HG02852 (cell line): ENCODE results near the gene GJA9.

Experiments
- ATAC-seq: cut with Tn5 transposase; IDR thresholded peaks from one replicate; pipeline ENCODE4 v1.9.1; 2021; ENCODE audit warnings: mild to moderate bottlenecking, moderate library complexity; ENCODE audit not compliant: unreplicated experiment

GJA9 gene

DNA sequence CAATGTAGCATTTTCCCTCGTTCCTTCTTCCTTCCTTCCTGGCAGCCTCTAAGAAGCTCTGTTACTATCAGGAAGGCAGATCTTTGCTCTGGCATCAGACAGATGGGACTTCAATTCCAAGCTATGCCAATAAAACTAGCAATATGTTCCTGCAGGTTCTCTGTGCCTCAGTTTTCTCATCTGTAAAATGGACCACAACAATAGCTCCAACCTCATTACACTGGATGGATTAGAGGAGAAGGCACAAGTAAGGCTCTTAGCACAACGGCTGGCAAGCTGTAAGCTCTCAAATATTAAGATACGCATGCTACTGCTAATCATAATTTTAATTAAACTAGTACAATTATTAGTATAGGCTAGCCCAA is 49.0 kb downstream of the GJA9 start:
- ATAC-seq = no peak

GRCh38 chr1:38831731-38832369 is 49.5 kb downstream of the GJA9 start:
- no peak for ATAC-seq

DNA sequence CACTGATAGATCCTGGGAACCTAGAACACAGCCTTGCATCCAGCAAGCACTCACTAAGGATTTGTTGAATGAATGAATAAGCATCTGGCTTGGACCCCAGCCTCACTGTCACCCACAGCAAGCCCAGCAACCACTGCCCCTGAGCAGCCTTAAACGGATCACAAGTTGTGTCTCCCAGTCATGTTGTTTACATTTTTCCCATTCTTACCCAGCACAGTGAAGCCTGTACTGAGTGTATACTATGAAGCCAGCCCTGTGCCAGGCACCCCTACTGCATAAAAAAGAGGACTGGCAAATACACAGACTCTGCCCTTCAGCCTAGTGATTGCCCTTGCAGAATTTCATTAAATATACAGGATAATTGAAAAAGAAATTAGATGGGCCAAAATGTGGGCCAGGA is 52.0 kb downstream of the GJA9 start:
- no peak for ATAC-seq

DNA sequence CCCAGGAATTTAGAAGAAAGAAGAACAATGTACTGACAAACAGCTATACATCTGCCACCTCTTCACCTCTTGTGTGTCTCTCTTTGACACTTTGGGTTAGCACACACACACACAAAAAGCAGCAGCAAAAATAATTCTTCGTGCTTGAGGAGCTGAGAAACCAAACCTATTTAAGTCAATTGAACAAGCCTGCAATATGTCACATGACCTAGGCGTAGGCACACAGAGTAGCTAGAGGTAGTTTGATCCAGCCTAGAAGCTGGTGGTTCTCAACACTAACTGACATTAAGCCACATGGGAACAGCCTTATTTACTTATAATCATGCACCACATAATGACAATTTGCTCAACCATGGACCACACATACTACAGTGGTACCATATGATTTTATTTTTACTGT is 54.1 kb downstream of the GJA9 start:
- ATAC-seq = no peak

- ATAC-seq = no peak
Measured at GRCh38 chr1:38826886-38827285, 54.5 kb downstream of the GJA9 start.

DNA sequence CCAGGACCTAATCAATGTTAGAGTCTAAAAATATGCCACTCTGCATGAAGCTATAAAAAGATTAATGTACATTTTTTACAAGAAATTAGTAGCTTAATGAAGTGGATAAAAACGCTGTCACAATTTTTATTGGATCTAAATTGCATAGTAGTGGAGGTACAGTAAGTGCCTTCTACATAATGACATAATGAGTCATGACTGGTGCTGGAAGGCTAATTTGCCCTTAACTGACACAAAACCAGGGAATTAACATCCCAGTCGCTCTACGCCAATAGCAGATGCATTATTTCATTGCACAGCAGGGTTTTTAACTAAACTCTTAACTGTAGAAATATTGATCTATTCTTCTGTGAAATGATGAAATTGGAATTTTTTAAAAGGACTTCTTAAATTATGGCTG is 55.1 kb downstream of the GJA9 start:
- ATAC-seq = no peak
